ENCODE measurements around the gene SCN4A.
"Not testable (repeated sequence)": the region's sequence is repeated elsewhere in the genome, so short reads cannot be mapped to it uniquely, and the experiment has no call there.

Gene SCN4A

GRCh38 chr17:63984651-63985386, 12.1 kb upstream of the SCN4A start:
- peak; percentile 80 for DNase-seq

- no peak for DNase-seq
Observed at GRCh38 chr17:63984236-63984635, 11.5 kb upstream of the SCN4A start.

GRCh38 chr17:63983320-63983719, 10.6 kb upstream of the SCN4A start:
- no peak for DNase-seq

GRCh38 chr17:63982641-63983040, 9.9 kb upstream of the SCN4A start:
- DNase-seq, result not testable (repeated sequence)

- DNase-seq, result no peak
Observed at GRCh38 chr17:63978272-63979200, 5.8 kb upstream of the SCN4A start.

- DNase-seq, result no peak
Observed at GRCh38 chr17:63976702-63977101, 4.0 kb upstream of the SCN4A start.

GRCh38 chr17:63975541-63976092, 2.9 kb upstream of the SCN4A start:
- DNase-seq, result no peak

- peak; percentile 14 for DNase-seq
Observed at GRCh38 chr17:63974594-63975192, 2.0 kb upstream of the SCN4A start.

GRCh38 chr17:63973930-63974593, 1.3 kb upstream of the SCN4A start:
- peak; percentile 30 for DNase-seq

- DNase-seq, result no peak
Observed at GRCh38 chr17:63973247-63973646, 529 bp upstream of the SCN4A start.

GRCh38 chr17:63969278-63969677, 3.4 kb downstream of the SCN4A start:
- no peak for DNase-seq

- DNase-seq, result no peak
Observed at GRCh38 chr17:63967953-63968352, 4.8 kb downstream of the SCN4A start.

- DNase-seq, result no peak
Observed at GRCh38 chr17:63966646-63967264, 6.0 kb downstream of the SCN4A start.

- no peak for DNase-seq
Observed at GRCh38 chr17:63963123-63963522, 9.6 kb downstream of the SCN4A start.

GRCh38 chr17:63962298-63962744, 10.4 kb downstream of the SCN4A start:
- DNase-seq, result no peak

- DNase-seq, result peak; percentile 85
Observed at GRCh38 chr17:63961355-63962212, 11.1 kb downstream of the SCN4A start.

GRCh38 chr17:63960430-63960829, 12.3 kb downstream of the SCN4A start:
- no peak for DNase-seq

GRCh38 chr17:63960006-63960405, 12.7 kb downstream of the SCN4A start:
- no peak for DNase-seq

GRCh38 chr17:63956296-63956920, 16.3 kb downstream of the SCN4A start:
- DNase-seq, result no peak

- no peak for DNase-seq
Observed at GRCh38 chr17:63955791-63956190, 16.9 kb downstream of the SCN4A start.

- DNase-seq, result no peak
Observed at GRCh38 chr17:63955232-63955631, 17.5 kb downstream of the SCN4A start.
